Spleen (tissue), 7 donors: ENCODE measurements around the gene GABRG3.

Source experiments
- CTCF ChIP-seq, 11 experiments: fragments of 200-600 bp in 7 of 11; fragments of 450-650 bp in 4 of 11; sonication (generic) in 4 of 11; IDR thresholded peaks in 8 of 11; conservative IDR thresholded peaks in 3 of 11; 1 replicate in 7 of 11; 2 replicates in 4 of 11; pipeline versions ENCODE4 v1.4.0 to v1.8.0; 2016 to 2021; ENCODE audit warnings: antibody characterized with exemption in 11 of 11, inconsistent platforms in 4 of 11, mild to moderate bottlenecking in 1 of 11
- POLR2A ChIP-seq, 3 donors: fragments of 450-650 bp; IDR thresholded peaks; one replicate each; pipeline ENCODE4 v1.5.1; 2017; ENCODE audit warnings: antibody characterized with exemption in 3 of 3, mild to moderate bottlenecking in 1 of 3
- POLR2AphosphoS5 ChIP-seq, 3 donors: sonication (generic); formaldehyde crosslinking; IDR thresholded peaks; one replicate each; pipeline ENCODE4 v1.5.1; 2017; ENCODE audit warnings: antibody characterized with exemption in 3 of 3
- donor health status: DM: no; HTN: no; CAD: no; lungs with moderate emphysema.
- donor health status: DM: no; HTN: no; CAD: no.
- donor health status: DM: no; HTN: no; CAD: no.

- TF ChIP-seq POLR2A (IDR thresholded peaks at IDR 0.05) = no peak
- TF ChIP-seq CTCF (IDR thresholded peaks at IDR 0.05 in 8 of 11, conservative IDR thresholded peaks at IDR 0.05 in 3 of 11) = no peak
- no peak for TF ChIP-seq POLR2AphosphoS5 (IDR thresholded peaks at IDR 0.05)
Measured at GRCh38 chr15:27070841-27071240, 99.9 kb downstream of the GABRG3 start.
